ENCODE results near the gene CNTN5. TPM values are rescaled to one million over a fixed set of nuclear protein-coding genes. Genes with fewer than 3 reads are reported as not detected.

Gene CNTN5
- total RNA-seq, 1 experiment from 2014 or later = not detected

GRCh38 chr11:99614352-99614751 is 593.6 kb downstream of the CNTN5 start:
- DNase-seq (ENCODE audit: low read depth) = no peak

GRCh38 chr11:99630629-99631028 is 609.9 kb downstream of the CNTN5 start:
- no peak for DNase-seq (ENCODE audit: low read depth)

DNA sequence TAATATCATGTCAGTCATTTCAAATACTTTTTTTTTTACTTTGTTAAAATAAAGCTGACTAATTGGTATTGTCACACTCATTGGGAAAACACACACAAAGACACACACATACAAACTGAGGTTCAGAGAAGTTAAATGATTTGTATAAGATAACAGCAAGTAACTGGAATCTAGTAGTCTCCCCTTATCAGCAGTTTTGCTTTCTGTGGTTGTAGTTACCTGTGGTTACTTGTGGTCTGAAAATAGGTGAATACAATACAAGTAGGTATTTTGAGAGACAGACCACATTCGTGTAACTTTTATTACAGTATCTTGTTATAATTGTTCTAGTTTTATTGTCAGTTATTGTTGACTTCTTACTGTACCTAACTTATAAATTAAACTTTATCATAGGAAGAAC is 610.9 kb downstream of the CNTN5 start:
- DNase-seq (ENCODE audit: low read depth) = no peak

GRCh38 chr11:99632969-99633368 is 612.2 kb downstream of the CNTN5 start:
- DNase-seq (ENCODE audit: low read depth) = no peak

DNA sequence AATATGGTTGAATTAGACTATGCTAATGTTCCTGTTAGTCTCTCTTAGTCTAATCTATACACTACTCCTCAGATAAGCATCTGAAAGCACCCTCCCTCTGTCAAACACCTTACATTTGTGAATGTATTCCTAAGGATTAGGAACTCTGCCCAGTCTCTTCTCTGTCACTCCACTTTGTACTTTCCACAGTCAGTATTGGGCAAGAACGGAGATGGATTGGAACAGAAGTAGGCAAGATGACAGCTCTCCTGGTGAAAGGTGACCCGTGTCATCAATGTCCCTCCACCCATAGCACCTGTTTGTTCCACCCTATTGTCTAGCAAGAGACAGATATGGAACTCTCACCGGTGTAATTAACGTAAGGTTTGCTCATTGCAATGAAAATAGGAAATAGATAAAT is 613.8 kb downstream of the CNTN5 start:
- DNase-seq (ENCODE audit: low read depth) = no peak

GRCh38 chr11:99638073-99638553 is 617.4 kb downstream of the CNTN5 start:
- no peak for DNase-seq (ENCODE audit: low read depth)

GRCh38 chr11:99640671-99641070 is 619.9 kb downstream of the CNTN5 start:
- DNase-seq (ENCODE audit: low read depth) = no peak

GRCh38 chr11:99645934-99646333 is 625.2 kb downstream of the CNTN5 start:
- DNase-seq (ENCODE audit: low read depth) = no peak

- DNase-seq (ENCODE audit: low read depth) = no peak
Measured at GRCh38 chr11:99670067-99670676, 649.4 kb downstream of the CNTN5 start.

DNA sequence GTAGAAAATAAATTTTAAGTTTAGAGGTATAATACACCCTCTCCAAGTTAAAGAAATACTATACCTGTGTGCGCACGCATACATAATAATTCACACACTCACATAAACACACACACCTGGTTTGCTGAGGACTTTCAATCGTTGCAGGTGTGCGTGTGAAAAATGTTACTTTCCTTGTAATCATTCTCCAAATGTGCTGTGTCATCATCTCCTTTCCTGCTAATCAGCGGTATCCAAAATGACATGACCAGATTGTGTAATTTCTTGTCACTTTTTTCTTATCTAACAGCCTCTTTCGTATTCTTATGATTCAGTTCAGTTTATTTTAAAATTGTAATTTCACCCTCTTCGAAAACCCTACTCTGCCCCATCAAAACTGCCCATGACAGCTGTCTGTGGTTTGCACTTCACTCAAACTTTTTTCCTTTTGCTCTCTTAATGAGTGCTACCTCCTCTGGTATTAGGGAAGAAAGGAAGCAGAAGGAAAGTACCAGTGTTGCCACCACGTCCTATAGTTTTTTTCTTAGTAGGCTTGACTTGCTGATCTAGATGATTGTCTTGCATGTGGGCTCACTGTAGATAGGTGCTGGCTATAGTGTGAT is 651.2 kb downstream of the CNTN5 start:
- DNase-seq (ENCODE audit: low read depth) = no peak

- DNase-seq (ENCODE audit: low read depth) = no peak
Measured at GRCh38 chr11:99676292-99676691, 655.5 kb downstream of the CNTN5 start.

DNA sequence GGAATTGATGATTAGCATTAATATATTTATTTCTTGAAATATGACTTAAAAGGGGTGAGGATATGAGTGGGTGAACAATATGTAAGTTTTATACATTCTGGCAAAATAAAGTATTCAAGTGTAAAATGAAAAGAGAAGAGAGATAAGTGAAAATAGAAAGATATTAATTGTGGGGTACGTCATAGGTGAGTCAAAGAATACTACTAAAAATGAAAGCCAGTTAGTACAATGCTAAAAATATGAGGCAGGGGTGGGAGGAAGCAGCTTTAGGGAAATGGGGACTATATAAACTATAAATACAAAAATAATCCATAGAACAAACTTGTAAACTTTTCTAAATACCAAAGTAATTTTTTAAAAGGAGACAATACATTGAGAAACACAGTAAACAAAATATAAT is 661.4 kb downstream of the CNTN5 start:
- no peak for DNase-seq (ENCODE audit: low read depth)

- no peak for DNase-seq (ENCODE audit: low read depth)
Measured at GRCh38 chr11:99682646-99683045, 661.9 kb downstream of the CNTN5 start.

- DNase-seq (ENCODE audit: low read depth) = no peak
Measured at GRCh38 chr11:99683933-99684332, 663.2 kb downstream of the CNTN5 start.

DNA sequence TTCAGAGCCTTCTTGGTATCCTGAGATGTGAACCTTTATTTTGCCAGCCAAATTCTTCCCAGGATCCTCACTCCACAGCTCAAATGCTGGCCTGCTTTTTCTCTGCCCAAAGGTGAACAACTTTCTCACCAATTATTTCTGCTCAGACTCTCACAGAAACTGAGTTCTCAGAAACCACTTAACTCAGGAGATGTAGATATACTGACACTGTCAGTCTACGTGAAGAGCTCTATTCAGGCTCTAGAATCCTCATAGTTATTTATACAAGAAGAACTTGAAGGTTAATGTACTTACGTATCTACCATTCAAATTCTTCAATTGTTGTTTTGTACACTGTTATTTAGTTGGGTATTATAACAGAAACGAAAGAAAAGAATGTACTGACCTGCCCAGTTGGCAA is 666.1 kb downstream of the CNTN5 start:
- no peak for DNase-seq (ENCODE audit: low read depth)

DNA sequence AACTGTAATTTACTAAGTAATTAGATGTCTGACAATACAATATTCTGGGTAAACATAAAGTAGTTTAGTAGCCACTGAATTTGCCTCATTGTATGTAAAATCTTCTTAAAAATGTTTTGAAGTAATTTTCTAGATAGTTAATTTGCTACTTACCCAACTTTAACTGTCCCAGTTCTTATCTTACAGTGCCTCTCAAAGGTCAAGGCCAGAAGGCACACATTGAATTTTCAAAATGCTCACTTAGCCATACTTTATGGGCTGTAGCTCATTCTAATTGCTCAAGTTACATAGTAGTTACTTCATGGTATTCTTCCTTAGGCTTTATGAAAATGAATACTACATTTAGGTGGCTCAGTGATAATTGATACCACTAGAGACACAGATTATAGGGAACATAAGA is 666.6 kb downstream of the CNTN5 start:
- DNase-seq (ENCODE audit: low read depth) = no peak

DNA sequence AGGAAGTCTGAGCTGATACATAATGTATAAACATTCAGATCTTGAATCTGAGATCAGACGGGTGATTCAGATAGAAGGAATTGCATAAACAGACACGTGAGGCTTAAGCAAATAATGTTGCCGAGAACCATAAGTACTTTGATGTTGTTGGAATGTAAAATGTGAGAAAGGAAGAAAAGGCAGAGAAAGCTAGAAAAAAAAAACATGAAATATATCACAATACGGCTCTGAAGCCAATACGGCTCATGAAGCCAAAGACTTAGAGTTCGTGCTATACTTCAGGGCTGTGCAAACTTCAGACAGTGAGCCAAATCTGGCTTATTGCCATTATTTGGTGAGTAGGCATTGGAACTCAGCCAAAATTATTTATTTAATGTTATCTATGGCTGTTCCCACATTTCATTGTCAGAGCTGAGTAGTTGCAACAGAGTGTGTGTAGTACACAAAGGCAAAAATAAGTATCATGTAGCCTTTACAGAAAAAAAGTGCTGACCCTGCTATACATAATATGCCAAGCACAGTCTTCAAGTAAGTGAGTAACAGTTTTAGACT is 673.3 kb downstream of the CNTN5 start:
- DNase-seq (ENCODE audit: low read depth) = peak; percentile 39

GRCh38 chr11:99695106-99695505 is 674.4 kb downstream of the CNTN5 start:
- DNase-seq (ENCODE audit: low read depth) = no peak

GRCh38 chr11:99706848-99707247 is 686.1 kb downstream of the CNTN5 start:
- no peak for DNase-seq (ENCODE audit: low read depth)

DNA sequence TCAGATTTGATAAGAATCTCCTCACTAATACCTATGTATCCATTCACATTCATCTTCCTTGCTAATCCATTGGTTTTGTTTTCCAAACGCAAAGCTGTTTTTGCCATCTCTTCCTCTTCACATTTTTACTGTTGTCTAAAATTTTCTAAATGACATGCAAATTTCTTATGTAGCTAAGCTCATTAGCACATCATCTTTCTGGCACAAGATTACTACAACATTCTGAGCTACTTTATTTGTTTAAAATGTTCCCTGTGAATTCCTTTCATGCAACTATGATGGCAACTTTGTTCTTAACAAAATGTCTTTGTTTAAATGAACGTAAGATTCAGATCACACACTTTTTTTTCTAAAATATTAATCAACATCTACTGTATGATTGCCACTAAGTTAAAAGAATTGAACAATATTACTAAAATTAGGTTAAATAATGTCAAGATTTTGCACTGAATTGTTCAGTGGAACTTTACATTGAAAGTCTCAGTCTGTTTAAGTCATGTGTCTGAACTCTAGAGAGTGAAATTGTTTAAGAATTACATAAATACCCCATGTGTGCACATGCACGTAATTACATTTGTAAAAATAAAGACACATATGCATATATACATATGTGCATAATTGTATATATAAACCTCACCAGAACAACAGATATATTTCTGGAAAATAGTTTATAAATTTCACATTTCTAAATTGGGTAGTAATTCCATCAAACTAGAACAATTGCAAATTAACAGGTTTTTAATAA is 688.4 kb downstream of the CNTN5 start:
- no peak for DNase-seq (ENCODE audit: low read depth)

DNA sequence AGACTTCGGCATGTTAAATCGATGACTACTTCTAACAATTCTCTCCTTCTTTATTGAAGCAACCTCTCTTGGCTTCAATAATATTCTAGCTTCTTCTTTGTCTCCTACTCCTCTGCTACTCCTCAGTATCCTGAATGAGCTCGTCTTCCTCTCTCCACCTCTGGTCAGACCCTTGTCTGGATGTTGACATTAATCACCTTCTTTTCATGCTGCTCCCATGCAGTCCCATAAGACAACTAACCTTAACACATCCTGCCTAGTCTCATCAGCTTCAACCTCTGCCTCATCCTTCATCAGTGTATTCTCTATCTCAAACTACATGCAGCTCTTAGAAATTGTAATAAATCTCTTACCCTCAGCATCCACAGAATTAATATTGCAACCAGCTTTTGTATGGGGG is 695.6 kb downstream of the CNTN5 start:
- DNase-seq (ENCODE audit: low read depth) = no peak

DNA sequence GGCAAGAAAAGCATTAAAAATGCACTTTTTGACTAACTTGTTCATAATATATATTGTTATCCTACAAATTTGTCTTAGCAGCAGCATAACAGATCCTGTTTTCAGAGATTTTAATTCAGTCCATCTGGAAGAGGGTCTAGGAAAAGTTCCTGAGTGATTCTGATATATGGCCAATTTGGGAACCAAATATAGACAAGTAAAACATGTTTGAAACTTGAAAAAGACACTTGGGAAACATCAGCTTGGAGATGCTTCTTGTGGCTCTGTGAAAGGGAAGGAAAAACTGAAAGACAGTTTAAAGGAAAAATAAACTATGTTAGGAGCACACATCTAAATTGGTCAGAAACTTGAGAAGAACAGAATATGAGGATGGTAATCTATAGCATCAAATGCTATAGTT is 697.5 kb downstream of the CNTN5 start:
- DNase-seq (ENCODE audit: low read depth) = no peak
